HEK293 (cell line): Measurements from ENCODE around the gene SLC26A11.

ENCODE experiments used
- CTCF ChIA-PET: fragments of 350-600 bp; formaldehyde crosslinking; extraction: SDS; loops from one replicate; lab custom pipeline; 2021; ENCODE audit warnings: antibody characterized with exemption; lab: Yijun Ruan, JAX
- POLR2A ChIA-PET: fragments of 300-600 bp; formaldehyde crosslinking; extraction: SDS; loops from one replicate; lab custom pipeline; 2020; ENCODE audit warnings: antibody characterized with exemption, inconsistent platforms; lab: Yijun Ruan, JAX
- H3K27ac ChIP-seq: fragments of 200-500 bp; sonication (Bioruptor generic); 2 replicates; pipeline ENCODE4 v1.5.1; 2014; ENCODE audit warnings: low read depth, low read length, control low read depth, inconsistent platforms; ENCODE audit errors: extremely low read depth
- H3K36me3 ChIP-seq, 2 experiments: fragments of 200-500 bp in 1 of 2; sonication (Bioruptor generic) in 1 of 2; 1 replicate in 1 of 2; 2 replicates in 1 of 2; pipeline ENCODE4 v1.5.1; 2014 to 2017; ENCODE audit warnings: inconsistent platforms in 2 of 2, low read length in 2 of 2; ENCODE audit not compliant: control insufficient read depth in 2 of 2, insufficient read depth in 1 of 2
- H3K4me1 ChIP-seq: fragments of 200-500 bp; sonication (Bioruptor generic); 2 replicates; pipeline ENCODE4 v1.5.1; 2014; ENCODE audit warnings: mild to moderate bottlenecking, low read length, inconsistent platforms; ENCODE audit not compliant: control insufficient read depth, insufficient read depth
- H3K4me3 ChIP-seq: 2 replicates; pipeline ENCODE4 v1.5.1; 2011; ENCODE audit warnings: low read depth, mild to moderate bottlenecking, control low read depth, low read length, moderate library complexity
- H3K9me3 ChIP-seq: fragments of 200-500 bp; sonication (Bioruptor generic); 2 replicates; pipeline ENCODE4 v1.5.1; 2014; ENCODE audit warnings: low read depth, low read length, inconsistent platforms; ENCODE audit not compliant: control insufficient read depth, insufficient read depth
- GLIS2 ChIP-seq: fragments of 450-650 bp; formaldehyde crosslinking; IDR thresholded peaks from 2 replicates; pipeline ENCODE4 v1.5.1; 2016; ENCODE audit warnings: missing biosample characterization, missing genetic modification characterization
- HIC1 ChIP-seq: fragments of 450-650 bp; formaldehyde crosslinking; IDR thresholded peaks from 2 replicates; pipeline ENCODE4 v1.5.1; 2016; ENCODE audit warnings: missing biosample characterization, missing genetic modification characterization
- IKZF3 ChIP-seq: fragments of 450-650 bp; IDR thresholded peaks from 2 replicates; pipeline ENCODE4 v1.5.0; 2018; ENCODE audit warnings: missing biosample characterization, mild to moderate bottlenecking, missing genetic modification characterization, moderate library complexity
- MYNN ChIP-seq: fragments of 450-650 bp; formaldehyde crosslinking; IDR thresholded peaks from 2 replicates; pipeline ENCODE4 v1.5.1; 2016; ENCODE audit warnings: missing biosample characterization, missing genetic modification characterization, borderline replicate concordance
- TRIM28 ChIP-seq: IDR thresholded peaks from 2 replicates; pipeline ENCODE4 v1.6.1; 2011; ENCODE audit warnings: low read length, control low read depth, borderline replicate concordance
- ZBTB11 ChIP-seq: fragments of 450-650 bp; formaldehyde crosslinking; conservative IDR thresholded peaks from 2 replicates; pipeline ENCODE4 v1.5.1; 2016; ENCODE audit warnings: low read depth, missing biosample characterization, missing genetic modification characterization
- ZFP69B ChIP-seq: fragments of 450-650 bp; formaldehyde crosslinking; IDR thresholded peaks from 2 replicates; pipeline ENCODE4 v1.5.1; 2016; ENCODE audit warnings: missing biosample characterization, missing genetic modification characterization
- ZIC2 ChIP-seq: fragments of 450-650 bp; formaldehyde crosslinking; IDR thresholded peaks from 2 replicates; pipeline ENCODE4 v1.5.1; 2016; ENCODE audit warnings: missing biosample characterization, missing genetic modification characterization
- ZNF174 ChIP-seq: fragments of 450-650 bp; formaldehyde crosslinking; IDR thresholded peaks from 2 replicates; pipeline ENCODE4 v1.5.0; 2017; ENCODE audit warnings: missing biosample characterization, mild to moderate bottlenecking, missing genetic modification characterization
- ZNF221 ChIP-seq: fragments of 450-650 bp; formaldehyde crosslinking; IDR thresholded peaks from 2 replicates; pipeline ENCODE4 v1.5.1; 2017; ENCODE audit warnings: missing biosample characterization, missing genetic modification characterization, borderline replicate concordance
- ZNF223 ChIP-seq: fragments of 450-650 bp; formaldehyde crosslinking; IDR thresholded peaks from 2 replicates; pipeline ENCODE4 v1.5.1; 2016; ENCODE audit warnings: missing biosample characterization, missing genetic modification characterization
- ZNF23 ChIP-seq: fragments of 450-650 bp; formaldehyde crosslinking; IDR thresholded peaks from 2 replicates; pipeline ENCODE4 v1.5.1; 2016; ENCODE audit warnings: missing biosample characterization, missing genetic modification characterization, borderline replicate concordance
- ZNF302 ChIP-seq: fragments of 450-650 bp; formaldehyde crosslinking; IDR thresholded peaks from 2 replicates; pipeline ENCODE4 v1.5.1; 2016; ENCODE audit warnings: missing biosample characterization, missing genetic modification characterization, low read depth
- ZNF341 ChIP-seq: fragments of 450-650 bp; formaldehyde crosslinking; IDR thresholded peaks from 2 replicates; pipeline ENCODE4; 2016; ENCODE audit warnings: low read depth, missing biosample characterization, missing genetic modification characterization
- ZNF473 ChIP-seq: fragments of 450-650 bp; formaldehyde crosslinking; IDR thresholded peaks from 2 replicates; pipeline ENCODE4 v1.5.1; 2017; ENCODE audit warnings: missing biosample characterization, missing genetic modification characterization
- ZNF48 ChIP-seq: fragments of 450-650 bp; formaldehyde crosslinking; IDR thresholded peaks from 2 replicates; pipeline ENCODE4 v1.5.1; 2016; ENCODE audit warnings: missing biosample characterization, missing genetic modification characterization
- ZNF514 ChIP-seq: fragments of 450-650 bp; formaldehyde crosslinking; IDR thresholded peaks from 2 replicates; pipeline ENCODE4 v1.5.1; 2016; ENCODE audit warnings: missing biosample characterization, missing genetic modification characterization
- ZNF529 ChIP-seq: fragments of 450-650 bp; formaldehyde crosslinking; IDR thresholded peaks from 2 replicates; pipeline ENCODE4 v1.5.1; 2017; ENCODE audit warnings: missing genetic modification characterization, missing biosample characterization; ENCODE audit not compliant: insufficient replicate concordance
- ZNF530 ChIP-seq: fragments of 450-650 bp; formaldehyde crosslinking; IDR thresholded peaks from 2 replicates; pipeline ENCODE4 v1.5.1; 2016; ENCODE audit warnings: low read depth, missing biosample characterization, missing genetic modification characterization
- ZNF549 ChIP-seq: fragments of 450-650 bp; IDR thresholded peaks from 2 replicates; pipeline ENCODE4 v1.5.1; 2018; ENCODE audit warnings: missing biosample characterization, missing genetic modification characterization, mild to moderate bottlenecking, inconsistent platforms, moderate library complexity
- ZNF571 ChIP-seq: fragments of 450-650 bp; formaldehyde crosslinking; IDR thresholded peaks from 2 replicates; pipeline ENCODE4 v1.5.0; 2017; ENCODE audit warnings: missing biosample characterization, missing genetic modification characterization
- ZNF600 ChIP-seq: fragments of 450-650 bp; formaldehyde crosslinking; IDR thresholded peaks from 2 replicates; pipeline ENCODE4 v1.5.1; 2016; ENCODE audit warnings: missing biosample characterization, missing genetic modification characterization
- ZNF621 ChIP-seq: fragments of 450-650 bp; formaldehyde crosslinking; IDR thresholded peaks from 2 replicates; pipeline ENCODE4 v1.5.1; 2017; ENCODE audit warnings: missing biosample characterization, missing genetic modification characterization
- ZNF707 ChIP-seq: fragments of 450-650 bp; formaldehyde crosslinking; IDR thresholded peaks from 2 replicates; pipeline ENCODE4 v1.5.1; 2016; ENCODE audit warnings: missing biosample characterization, missing genetic modification characterization
- ZNF777 ChIP-seq: fragments of 450-650 bp; formaldehyde crosslinking; IDR thresholded peaks from 2 replicates; pipeline ENCODE4 v1.5.1; 2017; ENCODE audit warnings: missing biosample characterization, missing genetic modification characterization, borderline replicate concordance
- ZSCAN23 ChIP-seq: fragments of 450-650 bp; formaldehyde crosslinking; IDR thresholded peaks from 2 replicates; pipeline ENCODE4 v1.5.1; 2016; ENCODE audit warnings: missing biosample characterization, missing genetic modification characterization
- ZSCAN4 ChIP-seq: fragments of 450-650 bp; formaldehyde crosslinking; IDR thresholded peaks from 2 replicates; pipeline ENCODE4 v1.5.1; 2017; ENCODE audit warnings: missing biosample characterization, missing genetic modification characterization

The SLC26A11 gene

GRCh38 chr17:80260791-80261158 lies 40.5 kb downstream of the SLC26A11 start, which contains the start of gene RNF213:
TSS of gene RNF213 (plus strand) at chr17:80260852. CDS start at chr17:80263682, 2,830 bp downstream.
- peak within 1 kb of the TSS; percentile 75 for H3K4me3 ChIP-seq
- peaks cover 6% of the 10 kb centered on the region for H3K4me1 ChIP-seq
- ChIA-PET POLR2A (interaction anchor here (0.5 to 1.0 kb wide), 5 partner anchors 13 to 115 kb away, joined by 3 to 6 read pairs (median 3); no protein-coding TSS in a partner anchor), CTCF (no interaction called here)
- peak within 1 kb of the TSS; percentile 88 for H3K27ac ChIP-seq
- H3K36me3 ChIP-seq, result peaks cover 0 to 21% of the 10 kb centered on the region in 2 experiments; a peak in 2 of 3 replicates
- TF ChIP-seq ZNF48 (tag by site-specific recombination) (no peak), ZNF223 (tag by site-specific recombination) (no peak), ZNF302 (tag by site-specific recombination) (no peak), ZBTB11 (tag by site-specific recombination) (no peak), IKZF3 (tag by site-specific recombination) (0 out of 2 replicates have a peak, but pooled peaks have one; percentile 17)
- H3K9me3 ChIP-seq, result no peaks in the 10 kb centered on the region

GRCh38 chr17:80261159-80261894 lies 41.1 kb downstream of the SLC26A11 start:
- ChIA-PET CTCF (no interaction called here), POLR2A (interaction anchor here (0.5 to 1.1 kb wide), 6 partner anchors 12 to 115 kb away, joined by 3 to 6 read pairs (median 3); no protein-coding TSS in a partner anchor)
- Histone ChIP-seq H3K36me3 (peaks cover 4 to 25% of the 10 kb centered on the region in 2 experiments; a peak in 2 of 3 replicates), H3K27ac (peak overlapping the region; percentile 88), H3K9me3 (no peaks in the 10 kb centered on the region), H3K4me1 (peaks cover 6% of the 10 kb centered on the region), H3K4me3 (peak overlapping the region; percentile 75)
- no peak for TF ChIP-seq ZNF221 (tag by site-specific recombination)
- TF ChIP-seq ZNF23 (tag by site-specific recombination), result no peak
- TF ChIP-seq ZNF174, result no peak
- no peak for TF ChIP-seq HIC1
- TF ChIP-seq TRIM28, result no peak
- TF ChIP-seq ZNF549 (tag by site-specific recombination), result no peak
- peak; percentile 84 for TF ChIP-seq GLIS2 (tag by site-specific recombination)
- peak; percentile 50; the same call in 1 of the 2 replicates for TF ChIP-seq ZNF600 (tag by site-specific recombination)
- no peak for TF ChIP-seq ZNF571 (tag by site-specific recombination)
- no peak for TF ChIP-seq ZNF530
- TF ChIP-seq ZNF529, result no peak
- TF ChIP-seq ZSCAN4 (tag by site-specific recombination), result no peak
- TF ChIP-seq ZNF223 (tag by site-specific recombination), result no peak
- TF ChIP-seq ZNF621, result no peak
- TF ChIP-seq ZNF341 (tag by site-specific recombination), result peak; percentile 83
- no peak for TF ChIP-seq ZNF707 (tag by site-specific recombination)
- no peak for TF ChIP-seq ZFP69B (tag by site-specific recombination)
- no peak for TF ChIP-seq ZNF514 (tag by site-specific recombination)
- no peak for TF ChIP-seq ZNF777 (tag by site-specific recombination)
- TF ChIP-seq MYNN (tag by site-specific recombination), result no peak; the same call in 1 of the 2 replicates
- TF ChIP-seq ZNF473 (tag by site-specific recombination), result no peak
- no peak for TF ChIP-seq ZSCAN23 (tag by site-specific recombination)
- no peak for TF ChIP-seq ZIC2 (tag by site-specific recombination)
